Body of pancreas (tissue), 4 donors: Measurements from ENCODE around the gene PALM. TPM values are rescaled to one million over a fixed set of nuclear protein-coding genes. Genes with fewer than 3 reads are reported as not detected.
"Not testable (repeated sequence)": the region's sequence is repeated elsewhere in the genome, so short reads cannot be mapped to it uniquely, and the experiment has no call there.

ENCODE experiments used
- ATAC-seq: fragments of 150-250 bp; one replicate; pipeline ENCODE4 v1.9.1; 2016
- DNase-seq, 4 donors: peaks; one replicate each; pipeline ENCODE4 v3.0.0-alpha.2; 2019
- H3K27ac ChIP-seq, 4 donors: fragments of 200-600 bp; sonication (generic); 1 replicate in 3 of 4; 2 replicates in 1 of 4; pipeline versions ENCODE4 v1.5.1 to v1.6.1; 2016 to 2019; ENCODE audit warnings: mild to moderate bottlenecking in 1 of 4, mixed read lengths in 1 of 4, moderate library complexity in 1 of 4
- H3K27me3 ChIP-seq, 2 donors: fragments of 200-600 bp; sonication (generic); one replicate each; pipeline ENCODE4 v1.6.0; 2016; ENCODE audit warnings: mild to moderate bottlenecking in 1 of 2
- H3K36me3 ChIP-seq, 2 donors: fragments of 200-600 bp; sonication (generic); replicated peaks in 1 of 2; 2 replicates each; pipeline ENCODE4 v1.5.1; 2016; ENCODE audit warnings: low read depth in 2 of 2; ENCODE audit not compliant: insufficient read depth in 1 of 2
- H3K4me1 ChIP-seq: fragments of 200-600 bp; sonication (generic); one replicate; pipeline ENCODE4 v1.6.0; 2016
- H3K4me3 ChIP-seq, 2 donors: fragments of 200-600 bp; sonication (generic); 1 replicate in 1 of 2; 2 replicates in 1 of 2; pipeline ENCODE4 v1.5.1; 2016 to 2019
- H3K9me3 ChIP-seq, 3 donors: fragments of 200-600 bp; sonication (generic); 1 replicate in 2 of 3; 2 replicates in 1 of 3; pipeline ENCODE4 v1.5.1; 2016
- CTCF ChIP-seq, 7 experiments: fragments of 450-650 bp in 4 of 7; fragments of 200-600 bp in 3 of 7; sonication (generic) in 3 of 7; IDR thresholded peaks; one replicate each; pipeline ENCODE4 v1.5.1; 2016 to 2019; ENCODE audit warnings: antibody characterized with exemption in 7 of 7
- POLR2A ChIP-seq, 3 donors: fragments of 450-650 bp; IDR thresholded peaks; one replicate each; pipeline ENCODE4 v1.6.1; 2016; ENCODE audit warnings: antibody characterized with exemption in 3 of 3, mild to moderate bottlenecking in 2 of 3
- WGBS, 2 donors: methylation state at CpG; one replicate each; pipeline ENCODE4 v1.1.5; 2017; 5-methylcytosine and 5-hydroxymethylcytosine counted together
- intact Hi-C: fragments of 100-400 bp; cut with DNase I; formaldehyde crosslinking; loops from one replicate; pipeline ENCODE4 v1.15.1; 2023
- total RNA-seq, 2 donors: library from RNA; depleted of rRNA; stranded (reverse); fragments of >200 nt; gene quantifications; one replicate each; pipeline ENCODE4 v1.1.0, GENCODE V29; 2016

The PALM gene
- total RNA-seq, 2 donors from 2014 or later, result 14.8 to 32.6 TPM

GRCh38 chr19:739998-740715, 31.4 kb downstream of the PALM start:
- intact Hi-C loops, result no loop called here
- ATAC-seq, result no peak
- DNase-seq, result no peak

GRCh38 chr19:740816-741505, 32.2 kb downstream of the PALM start:
- H3K4me3 ChIP-seq, DNase-seq, ATAC-seq, H3K27ac ChIP-seq, H3K4me1 ChIP-seq, H3K9me3 ChIP-seq, intact Hi-C loops, H3K27me3 ChIP-seq, H3K36me3 ChIP-seq: not testable (repeated sequence)
- 71 to 78% methylated on average over 13 to 15 of the region's 16 CpGs for WGBS, 2 donors

More at GRCh38 chr19:739998-740715, 31.4 kb downstream of the PALM start:
- Histone ChIP-seq H3K36me3 (no peaks in the 10 kb centered on the region), H3K4me3 (no peak overlapping the region), H3K9me3 (no peaks in the 10 kb centered on the region), H3K4me1 (no peaks in the 10 kb centered on the region), H3K27me3 (no peaks in the 10 kb centered on the region), H3K27ac (no peak overlapping the region)
- TF ChIP-seq CTCF (IDR thresholded peaks at IDR 0.05), result no peak
- no peak for TF ChIP-seq POLR2A (IDR thresholded peaks at IDR 0.05)
- 70 to 71% methylated on average over 7 to 30 of the region's 36 CpGs for WGBS, 2 donors

GRCh38 chr19:741506-742131, 32.9 kb downstream of the PALM start:
- intact Hi-C loops, result no loop called here
- Histone ChIP-seq H3K4me3 (no peak overlapping the region), H3K36me3 (no peaks in the 10 kb centered on the region), H3K27me3 (no peaks in the 10 kb centered on the region), H3K9me3 (no peaks in the 10 kb centered on the region), H3K4me1 (no peaks in the 10 kb centered on the region), H3K27ac (no peak overlapping the region)
- ATAC-seq (no peak), DNase-seq (no peak)
- TF ChIP-seq CTCF (IDR thresholded peaks at IDR 0.05), result no peak
- no peak for TF ChIP-seq POLR2A (IDR thresholded peaks at IDR 0.05)
- 60 to 62% methylated on average over 17 to 19 of the region's 19 CpGs for WGBS, 2 donors

GRCh38 chr19:742540-743075, 33.9 kb downstream of the PALM start:
- no peak for ATAC-seq
- H3K9me3 ChIP-seq, result no peaks in the 10 kb centered on the region
- H3K36me3 ChIP-seq, result no peaks in the 10 kb centered on the region
- H3K27ac ChIP-seq, result no peak overlapping the region
- H3K4me1 ChIP-seq, result no peaks in the 10 kb centered on the region
- H3K4me3 ChIP-seq, result no peak overlapping the region
- WGBS, 2 donors, result 83 to 87% methylated on average over 17 to 22 of the region's 24 CpGs
- H3K27me3 ChIP-seq, result no peaks in the 10 kb centered on the region
- no peak for DNase-seq
- intact Hi-C loops, result no loop called here
- no peak for TF ChIP-seq CTCF (IDR thresholded peaks at IDR 0.05)
- no peak for TF ChIP-seq POLR2A (IDR thresholded peaks at IDR 0.05)

- H3K4me3 ChIP-seq, result no peak overlapping the region
- no peaks in the 10 kb centered on the region for H3K36me3 ChIP-seq
- no peaks in the 10 kb centered on the region for H3K4me1 ChIP-seq
- intact Hi-C loops, result no loop called here
- ATAC-seq, result no peak
- WGBS, 2 donors, result 37 to 51% methylated on average over 5 to 13 of the region's 13 CpGs
- H3K9me3 ChIP-seq, result no peaks in the 10 kb centered on the region
- TF ChIP-seq CTCF (IDR thresholded peaks at IDR 0.05) (no peak), POLR2A (IDR thresholded peaks at IDR 0.05) (no peak)
- H3K27ac ChIP-seq, result no peak overlapping the region
- H3K27me3 ChIP-seq, result no peaks in the 10 kb centered on the region
- peak in 3 of 4 donors; percentile 16 to 35 (median 25) for DNase-seq
Observed at GRCh38 chr19:743168-743687, 34.5 kb downstream of the PALM start.

- H3K4me3 ChIP-seq, H3K4me1 ChIP-seq, ATAC-seq, H3K36me3 ChIP-seq, intact Hi-C loops, H3K9me3 ChIP-seq, H3K27me3 ChIP-seq, H3K27ac ChIP-seq: not testable (repeated sequence)
- WGBS, 2 donors, result 57 to 62% methylated on average over 6 to 7 of the region's 7 CpGs
- DNase-seq, result peak in 1 of 4 donors; percentile 34
Observed at GRCh38 chr19:745138-745537, 36.4 kb downstream of the PALM start.
